Measurements from ENCODE around the gene LDHAL6A.
"Not testable (repeated sequence)": the region's sequence is repeated elsewhere in the genome, so short reads cannot be mapped to it uniquely, and the experiment has no call there.

GRCh38 chr11:18407400-18407799, 48.3 kb upstream of the LDHAL6A start:
- TF ChIP-seq, protein P1, sequence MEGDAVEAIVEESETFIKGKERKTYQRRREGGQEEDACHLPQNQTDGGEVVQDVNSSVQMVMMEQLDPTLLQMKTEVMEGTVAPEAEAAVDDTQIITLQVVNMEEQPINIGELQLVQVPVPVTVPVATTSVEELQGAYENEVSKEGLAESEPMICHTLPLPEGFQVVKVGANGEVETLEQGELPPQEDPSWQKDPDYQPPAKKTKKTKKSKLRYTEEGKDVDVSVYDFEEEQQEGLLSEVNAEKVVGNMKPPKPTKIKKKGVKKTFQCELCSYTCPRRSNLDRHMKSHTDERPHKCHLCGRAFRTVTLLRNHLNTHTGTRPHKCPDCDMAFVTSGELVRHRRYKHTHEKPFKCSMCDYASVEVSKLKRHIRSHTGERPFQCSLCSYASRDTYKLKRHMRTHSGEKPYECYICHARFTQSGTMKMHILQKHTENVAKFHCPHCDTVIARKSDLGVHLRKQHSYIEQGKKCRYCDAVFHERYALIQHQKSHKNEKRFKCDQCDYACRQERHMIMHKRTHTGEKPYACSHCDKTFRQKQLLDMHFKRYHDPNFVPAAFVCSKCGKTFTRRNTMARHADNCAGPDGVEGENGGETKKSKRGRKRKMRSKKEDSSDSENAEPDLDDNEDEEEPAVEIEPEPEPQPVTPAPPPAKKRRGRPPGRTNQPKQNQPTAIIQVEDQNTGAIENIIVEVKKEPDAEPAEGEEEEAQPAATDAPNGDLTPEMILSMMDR (IDR thresholded peaks at IDR 0.05), result not testable (repeated sequence)
- TF ChIP-seq CREB1 (CRISPR knock-in tag; IDR thresholded peaks at IDR 0.05); GTF2I (CRISPR knock-in tag; conservative IDR thresholded peaks at IDR 0.05): not testable (repeated sequence)

Measured in WTC11 (cell line).